Lower leg skin (tissue), 3 donors: ENCODE results near the gene STT3B.

Experiments used
- CTCF ChIP-seq, 3 donors: fragments of 450-650 bp; IDR thresholded peaks; one replicate each; pipeline ENCODE4 v1.5.1; 2016; ENCODE audit warnings: antibody characterized with exemption in 3 of 3, mild to moderate bottlenecking in 3 of 3, moderate library complexity in 2 of 3
- POLR2A ChIP-seq, 2 donors: fragments of 450-650 bp; IDR thresholded peaks; one replicate each; pipeline ENCODE4 v1.6.1; 2016 to 2017; ENCODE audit warnings: antibody characterized with exemption in 2 of 2, mild to moderate bottlenecking in 1 of 2, moderate library complexity in 1 of 2

DNA sequence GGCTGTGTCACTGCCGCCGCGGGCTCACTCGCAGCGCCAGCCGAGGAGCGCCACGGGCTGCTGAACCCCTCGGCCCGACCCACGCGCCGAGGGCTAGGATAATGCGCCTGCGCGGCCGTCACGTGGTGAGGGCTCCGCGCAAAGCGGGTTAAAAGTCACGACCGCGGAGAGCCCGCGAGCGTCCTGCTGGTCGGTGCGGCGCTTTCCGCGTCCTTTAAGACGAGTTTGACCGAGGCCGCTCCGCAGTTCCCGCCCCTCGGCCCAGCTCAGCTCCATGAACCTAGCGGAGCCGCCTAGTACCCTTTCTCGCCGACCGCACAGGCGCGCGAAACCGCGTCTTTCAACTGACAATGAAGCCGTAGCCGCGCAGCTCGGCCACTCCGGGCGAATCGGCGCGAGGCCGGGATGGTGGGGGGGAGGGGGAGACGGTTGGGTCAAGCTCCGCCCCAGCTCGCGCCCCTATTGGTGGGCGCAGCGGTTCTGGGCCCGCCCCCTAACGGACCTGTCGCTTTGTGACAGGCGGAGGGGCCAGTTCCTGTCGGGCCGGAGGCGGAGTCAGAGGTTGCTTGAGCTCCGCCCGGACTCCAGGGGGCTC is 636 bp upstream of the STT3B start:
- TF ChIP-seq CTCF (IDR thresholded peaks at IDR 0.05): no peak
- TF ChIP-seq POLR2A (IDR thresholded peaks at IDR 0.05): peak in 1 of 2 donors; percentile 81
